GM15510 (cell line): ENCODE measurements around the gene ITGA2.

ENCODE experiments used
- POLR2A ChIP-seq: IDR thresholded peaks from 3 replicates; pipeline ENCODE4 v1.6.1; 2011; ENCODE audit warnings: borderline replicate concordance; ENCODE audit not compliant: insufficient read length; ENCODE audit errors: extremely low read depth

The ITGA2 gene

DNA sequence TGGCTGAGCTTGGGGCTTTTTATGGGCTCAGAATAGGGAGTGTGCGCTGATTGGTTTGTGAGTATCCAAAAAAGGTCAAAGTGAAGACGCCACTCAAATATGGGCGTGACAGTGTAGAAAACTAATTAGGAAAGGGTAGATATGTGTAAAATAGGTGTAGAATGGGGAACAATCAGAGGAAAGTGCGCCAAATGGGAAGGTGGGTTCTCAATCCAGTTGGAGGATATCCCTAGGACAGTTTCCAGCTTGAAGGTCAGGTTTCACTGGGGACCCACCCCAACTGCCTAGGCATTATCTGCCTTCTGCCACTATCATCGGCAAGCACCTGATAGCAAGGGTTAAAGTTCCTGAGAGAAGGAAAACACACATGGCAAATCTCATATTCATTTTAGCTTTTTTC is 129.7 kb downstream of the ITGA2 start:
- no peak for TF ChIP-seq POLR2A

DNA sequence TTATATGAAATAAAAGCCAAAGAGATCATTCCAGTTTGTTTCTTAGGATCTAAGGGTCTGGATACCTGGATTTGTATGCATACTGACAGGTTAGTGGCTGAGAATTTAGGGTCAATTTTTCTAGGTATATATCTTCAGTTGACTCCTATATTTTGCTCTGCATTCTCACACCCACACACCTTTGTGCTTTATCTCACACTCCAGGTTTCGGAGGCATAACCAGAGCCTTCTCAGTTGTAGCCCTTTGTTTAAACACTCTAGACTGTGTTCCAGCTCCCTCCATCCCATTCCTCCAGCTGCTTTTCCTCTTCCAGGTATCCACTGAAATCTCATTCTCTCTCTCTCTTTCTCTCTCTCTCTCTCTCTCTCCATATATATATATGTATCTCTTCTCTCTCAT is 131.0 kb downstream of the ITGA2 start:
- no peak for TF ChIP-seq POLR2A

DNA sequence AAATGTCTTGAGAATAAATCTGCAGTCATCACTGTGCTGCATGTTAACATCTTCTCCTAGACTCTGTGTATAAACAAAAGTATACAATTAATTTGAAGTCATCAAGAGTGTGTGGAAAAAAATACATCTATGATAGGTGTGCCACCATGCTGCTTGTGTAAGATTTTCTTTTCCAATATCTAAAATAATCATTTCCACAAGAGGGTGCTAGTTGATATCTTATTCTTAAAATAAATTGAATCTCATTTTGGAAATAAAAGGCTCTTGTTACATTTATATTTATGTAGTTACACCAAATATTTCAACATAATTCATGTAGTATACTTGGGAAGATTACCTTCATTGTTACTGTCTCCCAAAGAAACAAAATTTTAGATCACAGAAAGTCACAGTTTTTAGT is 134.6 kb downstream of the ITGA2 start:
- TF ChIP-seq POLR2A, result no peak

DNA sequence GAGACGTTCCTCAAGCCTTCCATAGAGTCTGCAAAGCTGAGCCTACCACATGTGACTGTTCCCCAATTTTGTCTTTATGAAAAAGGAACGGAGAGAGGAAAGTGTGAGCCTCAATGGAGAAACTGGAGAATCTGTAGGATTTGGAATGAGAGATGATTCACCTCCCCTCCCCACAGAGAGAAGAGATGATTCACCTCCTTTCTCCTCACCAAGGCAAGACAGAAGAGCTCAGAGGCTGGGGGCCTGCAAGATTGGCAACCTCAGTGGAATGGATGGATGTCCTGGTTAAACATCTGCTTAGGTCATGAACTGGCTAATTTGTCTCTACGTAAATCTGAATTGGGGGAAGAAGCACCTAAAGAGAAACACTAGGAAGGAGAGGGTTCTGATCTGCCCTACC is 137.4 kb downstream of the ITGA2 start:
- no peak for TF ChIP-seq POLR2A

DNA sequence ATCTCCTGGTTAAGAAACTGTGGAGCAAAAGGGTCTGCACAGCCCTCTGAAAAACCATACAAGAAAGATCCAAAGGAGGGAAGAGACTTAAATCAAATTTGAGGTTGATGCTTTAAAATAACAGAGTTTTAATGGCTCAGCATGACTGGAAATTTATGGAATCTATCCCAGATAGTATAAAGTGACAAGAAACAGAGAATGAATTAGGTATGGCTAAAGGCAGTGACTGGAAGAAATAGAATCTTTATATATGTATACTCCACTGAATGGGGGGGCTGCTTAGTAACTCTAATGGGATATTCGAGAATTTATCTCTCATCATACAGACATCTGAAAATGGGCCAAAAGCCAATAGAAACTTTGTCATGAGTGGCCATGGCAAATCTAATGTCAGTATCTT is 138.0 kb downstream of the ITGA2 start:
- TF ChIP-seq POLR2A, result no peak

DNA sequence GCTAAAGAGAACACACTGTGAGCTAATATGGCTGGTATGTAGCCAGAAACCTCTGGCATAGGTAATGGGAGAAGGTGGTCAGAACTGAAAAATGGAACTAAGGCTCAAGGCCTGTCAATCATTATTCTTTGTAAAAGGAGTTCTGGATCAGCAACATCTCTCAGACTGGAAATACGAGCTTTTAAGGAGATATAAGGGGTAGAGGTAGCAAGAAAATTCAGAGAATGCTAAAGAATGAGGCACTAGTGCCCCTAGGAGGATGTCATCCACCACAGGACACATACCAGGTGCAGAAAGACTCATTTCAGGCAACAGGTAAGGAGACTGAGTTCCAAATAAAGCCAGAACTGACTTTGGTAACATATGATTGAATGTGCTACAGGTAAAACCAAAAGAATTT is 139.3 kb downstream of the ITGA2 start:
- TF ChIP-seq POLR2A, result no peak

DNA sequence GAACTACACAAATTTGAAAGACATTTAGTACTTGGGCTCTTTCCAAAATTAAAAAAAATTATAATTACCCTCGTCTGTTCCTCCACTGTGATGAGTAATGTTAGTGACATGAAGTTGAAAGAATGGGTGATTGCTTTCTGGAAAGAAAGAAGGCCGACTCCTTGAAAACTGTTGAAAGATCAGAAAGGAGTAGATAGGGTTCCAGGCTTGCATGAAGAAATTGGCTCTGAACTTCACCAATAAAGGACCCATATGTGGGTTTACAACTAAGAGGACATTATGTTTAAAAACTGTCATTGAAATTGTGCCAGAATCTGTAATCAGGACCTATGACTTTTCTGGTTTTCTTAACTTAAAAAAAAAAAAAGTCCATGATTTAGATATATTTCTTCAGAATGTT is 141.1 kb downstream of the ITGA2 start:
- no peak for TF ChIP-seq POLR2A

DNA sequence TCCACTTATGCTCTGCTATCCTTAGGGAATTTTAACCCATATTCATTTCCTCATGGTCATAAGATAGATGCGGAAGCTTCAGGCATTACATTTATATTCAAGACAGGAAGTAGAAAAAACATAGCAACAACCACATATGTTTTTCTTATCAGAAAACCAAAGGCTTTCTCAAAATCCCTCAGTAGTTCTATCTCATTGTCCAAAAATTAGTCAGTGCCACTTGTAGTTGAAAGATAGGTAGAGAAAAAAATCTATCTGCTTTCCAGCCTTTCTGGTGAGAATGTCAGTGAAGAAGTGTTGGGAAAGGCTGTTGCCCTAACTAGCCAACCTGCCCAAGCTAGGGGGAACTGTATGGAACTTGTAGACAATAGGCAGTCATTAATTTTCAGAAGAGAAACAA is 143.9 kb downstream of the ITGA2 start:
- TF ChIP-seq POLR2A, result no peak
